Osteoblast (primary cell): ENCODE measurements around the gene EPHA10. TPM values are rescaled to one million over a fixed set of nuclear protein-coding genes. Genes with fewer than 3 reads are reported as not detected.
A peak's percentile ranks its signal among the peaks of the same experiment; 100 is the strongest.

Source experiments
- DNase-seq: peaks from one replicate; pipeline ENCODE4 v3.0.0; 2011; ENCODE audit warnings: low spot score, mixed read lengths; ENCODE audit not compliant: insufficient read length; ENCODE audit errors: missing footprints
- H2AFZ ChIP-seq: 2 replicates; pipeline ENCODE4 v1.6.0; 2011; ENCODE audit warnings: mild to moderate bottlenecking, low read length
- H3K27ac ChIP-seq: 2 replicates; pipeline ENCODE4 v1.5.1; 2011; ENCODE audit warnings: mild to moderate bottlenecking, low read depth, low read length, moderate library complexity
- H3K27me3 ChIP-seq: 2 replicates; pipeline ENCODE4 v1.6.0; 2012; ENCODE audit warnings: mild to moderate bottlenecking, control low read depth, inconsistent platforms, low read length, moderate library complexity; ENCODE audit not compliant: insufficient read depth
- H3K36me3 ChIP-seq: 2 replicates; pipeline ENCODE4 v1.5.1; 2011; ENCODE audit warnings: mild to moderate bottlenecking, low read length, control low read depth, moderate library complexity; ENCODE audit not compliant: insufficient read depth
- H3K4me1 ChIP-seq: 2 replicates; pipeline ENCODE4 v1.5.1; 2011; ENCODE audit warnings: mild to moderate bottlenecking, low read length, control low read depth, moderate library complexity; ENCODE audit not compliant: insufficient read depth
- H3K4me2 ChIP-seq: 2 replicates; pipeline ENCODE4 v1.6.0; 2011; ENCODE audit warnings: mild to moderate bottlenecking, low read length; ENCODE audit not compliant: insufficient read depth
- H3K4me3 ChIP-seq: fragments of 200-600 bp; sonication (generic); 3 replicates; pipeline ENCODE4 v1.5.1; 2012; ENCODE audit warnings: mild to moderate bottlenecking, low read length, inconsistent platforms; ENCODE audit not compliant: insufficient read depth
- H3K79me2 ChIP-seq: 2 replicates; pipeline ENCODE4 v1.6.0; 2012; ENCODE audit warnings: mild to moderate bottlenecking, low read length, control low read depth, inconsistent platforms; ENCODE audit not compliant: insufficient read depth
- H3K9me3 ChIP-seq: 2 replicates; pipeline ENCODE4 v1.5.1; 2011; ENCODE audit warnings: low read depth, low read length, control low read depth
- H4K20me1 ChIP-seq: 2 replicates; pipeline ENCODE4 v1.6.0; 2012; ENCODE audit warnings: mild to moderate bottlenecking, low read length, control low read depth; ENCODE audit not compliant: insufficient read depth
- total RNA-seq: library from RNA; depleted of rRNA; stranded (reverse); fragments of >200 nt; gene quantifications from 2 replicates; pipeline ENCODE4 v1.2.3, GENCODE V29; 2012
- TF ChIP-seq, protein P1 (sequence below): IDR thresholded peaks from 2 replicates; pipeline ENCODE4 v1.5.1; 2011; ENCODE audit warnings: mild to moderate bottlenecking, low read depth, low read length, moderate library complexity; ENCODE audit errors: extremely low read depth

Gene EPHA10
- total RNA-seq, 1 donor = not detected

DNA sequence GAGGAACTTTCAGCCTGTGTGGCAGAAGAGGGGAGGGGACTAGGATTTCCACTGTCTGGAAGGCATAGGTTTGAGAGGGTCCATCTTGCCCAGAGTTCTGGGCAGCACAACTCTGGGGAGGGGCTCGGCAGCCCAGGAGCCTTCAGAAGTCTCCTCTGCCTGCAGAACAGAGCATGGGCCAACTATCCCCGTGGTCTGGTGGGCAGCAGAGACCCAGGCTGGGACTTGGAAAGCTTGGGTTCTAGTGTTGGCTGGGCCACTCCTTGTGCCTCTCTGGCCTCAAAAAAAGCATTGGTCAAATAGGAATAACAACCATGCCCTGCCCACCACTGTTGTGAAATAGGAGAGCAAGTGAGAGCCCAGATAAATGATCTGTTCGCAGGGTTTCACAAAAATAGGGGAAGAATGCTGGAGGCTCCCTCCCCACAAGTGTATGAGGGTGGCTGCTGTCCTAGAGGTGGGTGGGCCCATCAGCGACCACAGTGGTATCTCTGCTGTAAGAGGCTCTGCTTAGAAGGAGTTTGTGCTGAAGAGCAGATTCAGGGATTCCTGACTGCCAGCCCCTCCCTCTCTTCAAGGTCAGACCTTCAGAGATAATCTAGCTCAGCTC, 8.9 kb downstream of the EPHA10 start:
- Histone ChIP-seq H3K4me3 (no peak overlapping the region), H3K4me2 (no peak overlapping the region), H2AFZ (no peak overlapping the region), H3K27ac (no peak overlapping the region), H3K4me1 (no peaks in the 10 kb centered on the region), H3K36me3 (no peaks in the 10 kb centered on the region), H3K79me2 (no peaks in the 10 kb centered on the region), H3K27me3 (peaks cover 46% of the 10 kb centered on the region), H4K20me1 (no peaks in the 10 kb centered on the region), H3K9me3 (no peaks in the 10 kb centered on the region)
- TF ChIP-seq, protein P1, sequence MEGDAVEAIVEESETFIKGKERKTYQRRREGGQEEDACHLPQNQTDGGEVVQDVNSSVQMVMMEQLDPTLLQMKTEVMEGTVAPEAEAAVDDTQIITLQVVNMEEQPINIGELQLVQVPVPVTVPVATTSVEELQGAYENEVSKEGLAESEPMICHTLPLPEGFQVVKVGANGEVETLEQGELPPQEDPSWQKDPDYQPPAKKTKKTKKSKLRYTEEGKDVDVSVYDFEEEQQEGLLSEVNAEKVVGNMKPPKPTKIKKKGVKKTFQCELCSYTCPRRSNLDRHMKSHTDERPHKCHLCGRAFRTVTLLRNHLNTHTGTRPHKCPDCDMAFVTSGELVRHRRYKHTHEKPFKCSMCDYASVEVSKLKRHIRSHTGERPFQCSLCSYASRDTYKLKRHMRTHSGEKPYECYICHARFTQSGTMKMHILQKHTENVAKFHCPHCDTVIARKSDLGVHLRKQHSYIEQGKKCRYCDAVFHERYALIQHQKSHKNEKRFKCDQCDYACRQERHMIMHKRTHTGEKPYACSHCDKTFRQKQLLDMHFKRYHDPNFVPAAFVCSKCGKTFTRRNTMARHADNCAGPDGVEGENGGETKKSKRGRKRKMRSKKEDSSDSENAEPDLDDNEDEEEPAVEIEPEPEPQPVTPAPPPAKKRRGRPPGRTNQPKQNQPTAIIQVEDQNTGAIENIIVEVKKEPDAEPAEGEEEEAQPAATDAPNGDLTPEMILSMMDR = no peak
- DNase-seq = no peak

DNA sequence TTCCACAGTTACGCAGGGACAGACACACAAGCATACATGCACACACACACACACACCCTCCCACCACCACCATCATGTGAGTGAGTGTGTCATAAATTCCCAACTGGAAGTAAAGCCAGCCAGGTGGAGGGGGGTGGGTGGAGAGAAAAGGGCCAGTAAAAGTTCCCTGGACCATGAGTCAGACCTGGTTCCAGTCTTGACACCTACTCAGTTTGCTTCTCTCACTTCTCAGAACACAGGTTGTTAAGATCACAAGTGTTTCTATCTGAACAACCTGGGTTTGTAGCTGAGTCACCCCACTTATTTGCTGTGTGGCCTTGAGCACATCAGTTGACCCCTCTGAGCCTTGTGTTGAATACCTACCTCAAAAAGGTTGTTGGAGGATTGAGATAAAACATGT, 9.6 kb downstream of the EPHA10 start:
- H3K36me3 ChIP-seq = no peaks in the 10 kb centered on the region
- no peaks in the 10 kb centered on the region for H3K9me3 ChIP-seq
- H3K27ac ChIP-seq = no peak overlapping the region
- no peak overlapping the region for H3K4me3 ChIP-seq
- no peaks in the 10 kb centered on the region for H4K20me1 ChIP-seq
- no peak for DNase-seq
- TF ChIP-seq, protein P1 = no peak
- H3K4me1 ChIP-seq = no peaks in the 10 kb centered on the region
- H2AFZ ChIP-seq = no peak overlapping the region
- H3K79me2 ChIP-seq = no peaks in the 10 kb centered on the region
- H3K4me2 ChIP-seq = no peak overlapping the region
- H3K27me3 ChIP-seq = peaks cover 43% of the 10 kb centered on the region

DNA sequence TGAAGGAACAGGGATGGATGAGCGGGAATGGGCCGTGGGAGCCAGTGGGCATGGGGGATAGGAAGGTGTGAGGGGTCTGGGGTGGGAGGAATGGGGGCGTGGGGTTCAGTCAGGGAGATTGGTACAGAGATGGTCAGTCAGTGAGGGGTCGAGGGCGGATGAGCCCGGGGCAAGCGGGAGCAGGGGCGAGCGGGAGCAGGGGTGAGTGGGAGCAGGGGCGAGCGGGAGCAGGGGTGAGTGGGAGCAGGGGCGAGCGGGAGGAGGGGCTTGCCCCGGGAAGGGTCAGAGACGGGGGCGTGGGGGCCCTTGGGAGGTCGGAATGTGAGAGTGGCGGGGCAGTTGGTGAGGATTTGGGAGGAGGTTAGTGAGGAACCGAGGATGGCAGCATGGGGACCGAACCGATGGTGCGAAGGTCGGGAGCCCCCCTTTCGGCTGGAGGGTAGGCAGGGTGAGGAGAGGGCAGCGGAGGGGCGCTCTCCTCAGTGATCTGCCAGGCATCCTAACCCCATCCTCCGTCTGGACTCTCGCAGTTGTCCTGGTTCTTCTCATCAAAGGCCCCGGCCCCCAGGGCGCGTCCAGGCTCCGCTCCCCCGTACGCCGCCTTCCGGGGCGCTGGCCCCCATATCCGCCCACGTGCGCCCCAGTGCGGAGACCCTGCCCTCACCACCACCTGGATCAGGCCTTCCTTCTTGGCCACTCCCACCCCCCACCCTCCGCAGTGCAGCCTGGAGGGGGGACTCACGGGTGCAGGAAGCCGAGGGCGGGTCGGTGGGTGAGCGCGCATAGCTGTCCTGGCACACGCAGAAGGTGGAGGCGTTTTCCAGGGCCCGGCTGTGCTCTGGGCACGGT, 11.2 kb downstream of the EPHA10 start:
- no peaks in the 10 kb centered on the region for H3K36me3 ChIP-seq
- H3K4me1 ChIP-seq = no peaks in the 10 kb centered on the region
- H4K20me1 ChIP-seq = no peaks in the 10 kb centered on the region
- H3K4me3 ChIP-seq = no peak overlapping the region
- no peak overlapping the region for H3K4me2 ChIP-seq
- DNase-seq = no peak
- H2AFZ ChIP-seq = no peak overlapping the region
- H3K9me3 ChIP-seq = no peaks in the 10 kb centered on the region
- H3K79me2 ChIP-seq = no peaks in the 10 kb centered on the region
- H3K27me3 ChIP-seq = peaks cover 43% of the 10 kb centered on the region
- no peak overlapping the region for H3K27ac ChIP-seq
- TF ChIP-seq, protein P1 = no peak

DNA sequence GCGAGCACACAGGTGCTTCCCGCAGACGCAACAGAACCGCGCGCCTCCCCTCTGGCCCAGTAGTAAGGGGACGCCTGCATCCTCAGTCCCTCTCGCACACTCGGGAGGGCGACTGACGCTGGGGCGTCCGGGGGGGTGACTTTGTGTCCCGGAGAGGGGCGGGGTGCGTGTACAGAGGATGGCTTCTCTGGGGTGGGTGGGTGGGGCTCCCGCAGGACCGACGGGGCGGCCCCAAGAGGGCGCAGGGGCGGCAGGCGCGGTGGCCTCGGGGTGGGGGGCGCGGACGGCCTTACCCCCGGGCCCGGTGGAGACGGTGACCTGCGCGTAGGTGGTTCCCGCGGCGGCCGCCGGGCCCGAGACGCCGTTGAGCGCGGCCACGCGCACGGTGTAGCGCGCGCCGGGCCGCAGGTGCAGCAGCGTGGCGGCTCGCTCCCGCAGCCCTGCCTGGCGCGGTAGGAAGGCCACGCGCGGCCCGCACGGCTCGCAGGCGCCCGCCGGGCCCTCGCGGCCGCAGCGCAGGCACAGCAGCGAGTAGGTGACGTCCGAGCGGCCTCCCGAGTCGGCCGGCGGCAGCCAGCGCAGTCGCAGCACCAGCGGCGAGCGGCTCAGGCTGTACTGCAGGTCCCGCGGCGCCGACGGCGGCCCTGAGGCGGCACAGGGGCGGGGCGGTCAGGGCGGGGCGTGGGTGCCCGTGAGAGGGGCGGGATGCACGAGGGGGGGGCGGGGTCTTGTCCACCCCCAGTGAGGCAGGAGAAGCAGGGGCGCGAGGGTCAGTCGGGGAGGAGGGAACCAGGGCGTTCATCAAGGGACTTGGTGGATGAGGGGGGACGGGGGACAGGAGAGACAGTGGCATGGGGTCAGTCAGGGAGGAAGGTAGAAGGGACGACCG, 12.1 kb downstream of the EPHA10 start:
- peak; percentile 91 for DNase-seq
- peaks cover 43% of the 10 kb centered on the region for H3K27me3 ChIP-seq
- no peak overlapping the region for H2AFZ ChIP-seq

More for the DNA sequence above, 12.1 kb downstream of the EPHA10 start:
- no peaks in the 10 kb centered on the region for H3K9me3 ChIP-seq
- no peak overlapping the region for H3K4me2 ChIP-seq
- TF ChIP-seq, protein P1 = no peak
- no peaks in the 10 kb centered on the region for H3K4me1 ChIP-seq
- H3K4me3 ChIP-seq = no peak overlapping the region
- H3K27ac ChIP-seq = no peak overlapping the region
- H4K20me1 ChIP-seq = no peaks in the 10 kb centered on the region
- H3K79me2 ChIP-seq = no peaks in the 10 kb centered on the region
- H3K36me3 ChIP-seq = no peaks in the 10 kb centered on the region
